Heart left ventricle (tissue), 16 donors: Measurements from ENCODE around the gene HSD3B2. TPM values are rescaled to one million over a fixed set of nuclear protein-coding genes. Genes with fewer than 3 reads are reported as not detected.

Source experiments
- ATAC-seq, 4 donors: fragments of 200-7000 bp; cut with Tn5 transposase; one replicate each; pipeline ENCODE4 v1.9.1; 2020 to 2022; ENCODE audit warnings: moderate library complexity in 4 of 4, mild to moderate bottlenecking in 3 of 4, moderate number of reproducible peaks in 1 of 4
- DNase-seq, 5 donors: peaks; one replicate each; pipeline ENCODE4 v3.0.0-alpha.2; 2020
- H3K27ac ChIP-seq, 12 donors: fragments of 200-600 bp; sonication (generic) in 4 of 12; one replicate each; pipeline versions ENCODE4 v1.5.0 to v1.8.0; 2016 to 2022; ENCODE audit warnings: mild to moderate bottlenecking in 2 of 12
- H3K27me3 ChIP-seq, 9 donors: fragments of 200-600 bp; sonication (generic) in 2 of 9; one replicate each; pipeline versions ENCODE4 v1.5.1 to v1.8.0; 2016 to 2022; ENCODE audit warnings: mild to moderate bottlenecking in 3 of 9
- H3K36me3 ChIP-seq, 9 donors: fragments of 200-600 bp; sonication (generic) in 2 of 9; one replicate each; pipeline versions ENCODE4 v1.5.0 to v1.8.0; 2018 to 2022; ENCODE audit warnings: mild to moderate bottlenecking in 2 of 9
- H3K4me1 ChIP-seq, 12 donors: fragments of 200-600 bp; sonication (generic) in 4 of 12; one replicate each; pipeline versions ENCODE4 v1.5.0 to v1.8.0; 2016 to 2022; ENCODE audit warnings: mild to moderate bottlenecking in 3 of 12
- H3K4me3 ChIP-seq, 12 donors: fragments of 200-600 bp; sonication (generic) in 4 of 12; one replicate each; pipeline versions ENCODE4 v1.5.0 to v1.8.0; 2017 to 2022; ENCODE audit warnings: mild to moderate bottlenecking in 9 of 12, moderate library complexity in 4 of 12
- H3K9me3 ChIP-seq, 12 donors: fragments of 200-600 bp; sonication (generic) in 4 of 12; one replicate each; pipeline versions ENCODE4 v1.5.0 to v1.8.0; 2016 to 2022; ENCODE audit warnings: mild to moderate bottlenecking in 1 of 12
- CTCF ChIP-seq, 12 donors: fragments of 200-600 bp; sonication (generic) in 4 of 12; IDR thresholded peaks; one replicate each; pipeline versions ENCODE4 v1.5.0 to v1.8.0; 2018 to 2022; ENCODE audit warnings: antibody characterized with exemption in 12 of 12, mild to moderate bottlenecking in 5 of 12
- POLR2A ChIP-seq, 2 donors: fragments of 450-650 bp; IDR thresholded peaks; one replicate each; pipeline ENCODE4 v1.6.1; 2017; ENCODE audit warnings: antibody characterized with exemption in 2 of 2, mild to moderate bottlenecking in 2 of 2, moderate library complexity in 2 of 2
- WGBS, 4 donors: extraction: QIAGEN DNeasy Blood & Tissue Kit in 2 of 4; methylation state at CpG; one replicate each; pipeline versions ENCODE4 v1.1.5 to v1.1.7; 2013 to 2018; 5-methylcytosine and 5-hydroxymethylcytosine counted together
- intact Hi-C, 10 donors: fragments of 100-400 bp; cut with DNase I; formaldehyde crosslinking; loops; one replicate each; pipeline versions ENCODE4 v1.11.1 to v1.14.2; 2022
- polyA plus RNA-seq, 2 donors: library from polyadenylated mRNA; stranded (reverse); fragments of 200-250 nt; gene quantifications; one replicate each; pipeline ENCODE4 v1.2.3, GENCODE V29; 2013
- total RNA-seq, 9 donors: library from RNA; depleted of rRNA in 2 of 9; stranded (reverse); fragments of >200 nt in 2 of 9; fragmentation: NEBNext Ultra II Directional in 3 of 9; extraction: Animal tissue kit (Norgen Biotek cat#: 25700) in 3 of 9; gene quantifications; one replicate each; pipeline versions ENCODE4 v1.1.0 to v1.2.4, GENCODE V29; 2016 to 2023
- donor health status: ischemic (EF 13 %, LVEDD 7.1; RV severe dilation, severe dysfunction).
- donor health status: healthy with polysubstance abuse.
- donor health status: DM: no; HTN: yes; CAD: no.
- donor health status: DM: no; HTN: no; CAD: no.
- donor health status: ischemic (EF 25% LVEDD 6.9; RV normal size, moderate dysfunction).
- donor health status: ischemic (EF 25% LVEDD 5.7; RV mildly dilated, moderate dysfunction).
- donor health status: healthy.
- donor health status: DM: yes; HTN: yes; CAD: no.
- donor health status: ischemic (EF 35%, LVEDD 5.7; RV mildly dilated, moderate dysfunction).
- donor health status: nonischemic (EF 11% LVEDD 7.7; RV severe dilation, severe dysfunction).
- donor health status: DM: yes; HTN: yes; CAD: no.
- donor health status: PGD.
- donor health status: ischemic (EF 29% LVEDD 5.4; RV normal size, mild dysfunction).
- donor health status: nonischemic (EF 23%, LVEDD 6.1; RV moderate dilation, normal function).

The HSD3B2 gene
- total and polyA plus RNA-seq, 11 donors: not detected

DNA sequence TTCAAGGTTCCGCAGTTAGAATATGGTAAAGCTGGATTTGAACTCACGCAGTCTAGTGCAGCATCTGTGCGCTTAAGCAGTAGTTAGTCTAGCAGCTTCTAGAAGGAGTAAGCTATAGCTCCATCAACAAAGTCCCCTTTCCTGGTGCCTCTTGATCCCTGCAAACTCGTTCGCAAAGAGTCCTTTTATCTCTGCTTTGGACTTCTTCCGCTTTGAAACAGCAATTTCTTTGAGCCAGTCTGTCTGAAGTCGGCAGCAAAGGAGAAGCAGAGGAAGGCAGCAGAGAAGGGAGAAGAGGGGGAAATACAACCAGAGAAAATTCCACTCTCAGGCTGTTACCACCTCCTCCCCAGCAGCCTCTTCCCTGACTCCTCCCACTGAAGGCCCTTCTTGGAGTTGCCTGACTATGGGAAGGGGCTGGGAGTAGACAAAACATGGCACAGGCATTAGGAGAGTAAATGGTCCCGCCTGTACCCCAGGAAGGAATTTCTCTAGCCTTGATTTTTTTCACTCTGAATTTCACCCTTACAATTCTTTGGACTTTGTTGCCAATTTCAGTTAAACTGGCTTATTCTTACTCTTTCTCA, 25.9 kb downstream of the HSD3B2 start:
- intact Hi-C loops: no loop called here
- WGBS, 4 donors: 59 to 66% (median 62%) methylated on average over 8 of the region's 8 CpGs

DNA sequence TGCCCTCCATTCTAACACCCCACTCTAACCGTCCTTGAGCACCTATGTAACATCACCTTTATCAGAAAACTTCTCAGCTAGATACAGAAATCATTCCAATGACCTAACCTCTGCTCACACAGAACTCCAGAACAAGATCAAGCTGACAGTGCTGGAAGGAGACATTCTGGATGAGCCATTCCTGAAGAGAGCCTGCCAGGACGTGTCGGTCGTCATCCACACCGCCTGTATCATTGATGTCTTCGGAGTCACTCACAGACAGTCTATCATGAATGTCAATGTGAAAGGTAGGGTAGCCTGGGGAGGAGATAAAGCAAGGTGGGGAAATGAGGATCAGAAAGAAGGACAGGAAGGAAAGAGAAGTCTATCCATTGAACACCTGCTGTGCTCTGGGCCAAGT, 27.8 kb downstream of the HSD3B2 start:
- Histone ChIP-seq H3K9me3 (no peaks in the 10 kb centered on the region), H3K27ac (no peak overlapping the region), H3K4me1 (no peaks in the 10 kb centered on the region), H3K4me3 (no peak overlapping the region), H3K36me3 (no peaks in the 10 kb centered on the region), H3K27me3 (peaks cover 0 to 2% (median 0%) of the 10 kb centered on the region in 9 donors)
- TF ChIP-seq CTCF (IDR thresholded peaks at IDR 0.05): no peak
- TF ChIP-seq POLR2A (IDR thresholded peaks at IDR 0.05): no peak
- ATAC-seq: no peak
- 81 to 89% (median 84%) methylated on average over 6 of the region's 6 CpGs for WGBS, 4 donors
- no peak for DNase-seq
- intact Hi-C loops: no loop called here

More for the DNA sequence above, 25.9 kb downstream of the HSD3B2 start:
- Histone ChIP-seq H3K4me3 (no peak overlapping the region), H3K9me3 (no peaks in the 10 kb centered on the region), H3K36me3 (no peaks in the 10 kb centered on the region), H3K27me3 (peaks cover 0 to 2% (median 0%) of the 10 kb centered on the region in 9 donors), H3K4me1 (no peaks in the 10 kb centered on the region), H3K27ac (no peak overlapping the region)
- DNase-seq (no peak), ATAC-seq (no peak)
- TF ChIP-seq POLR2A (IDR thresholded peaks at IDR 0.05) (no peak), CTCF (IDR thresholded peaks at IDR 0.05) (no peak)

DNA sequence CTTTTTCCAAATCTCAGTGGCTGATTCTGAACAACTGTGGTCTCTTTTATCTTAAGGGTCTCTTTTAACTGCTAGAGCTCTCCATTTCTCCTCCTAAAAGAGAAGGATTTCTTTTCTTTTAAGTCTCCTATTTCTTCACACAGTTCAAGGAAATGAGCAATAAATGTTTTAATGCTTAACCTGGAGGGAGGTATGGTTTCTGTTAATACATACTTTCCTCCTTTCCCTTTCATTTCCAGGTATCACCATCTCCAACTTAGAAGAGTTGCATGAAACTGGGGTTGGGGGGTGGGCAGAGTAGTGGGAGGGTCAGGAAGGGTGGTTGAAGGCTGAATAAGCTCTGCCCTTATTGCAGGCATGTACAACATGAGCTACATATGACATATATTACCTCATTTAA, 31.4 kb downstream of the HSD3B2 start:
- Histone ChIP-seq H3K9me3 (no peaks in the 10 kb centered on the region), H3K27me3 (peaks cover 0 to 2% (median 0%) of the 10 kb centered on the region in 9 donors), H3K36me3 (no peaks in the 10 kb centered on the region), H3K4me1 (no peaks in the 10 kb centered on the region), H3K27ac (no peak overlapping the region), H3K4me3 (no peak overlapping the region)
- ATAC-seq: no peak
- DNase-seq: no peak
- no peak for TF ChIP-seq CTCF (IDR thresholded peaks at IDR 0.05)
- TF ChIP-seq POLR2A (IDR thresholded peaks at IDR 0.05): no peak
- intact Hi-C loops: no loop called here

DNA sequence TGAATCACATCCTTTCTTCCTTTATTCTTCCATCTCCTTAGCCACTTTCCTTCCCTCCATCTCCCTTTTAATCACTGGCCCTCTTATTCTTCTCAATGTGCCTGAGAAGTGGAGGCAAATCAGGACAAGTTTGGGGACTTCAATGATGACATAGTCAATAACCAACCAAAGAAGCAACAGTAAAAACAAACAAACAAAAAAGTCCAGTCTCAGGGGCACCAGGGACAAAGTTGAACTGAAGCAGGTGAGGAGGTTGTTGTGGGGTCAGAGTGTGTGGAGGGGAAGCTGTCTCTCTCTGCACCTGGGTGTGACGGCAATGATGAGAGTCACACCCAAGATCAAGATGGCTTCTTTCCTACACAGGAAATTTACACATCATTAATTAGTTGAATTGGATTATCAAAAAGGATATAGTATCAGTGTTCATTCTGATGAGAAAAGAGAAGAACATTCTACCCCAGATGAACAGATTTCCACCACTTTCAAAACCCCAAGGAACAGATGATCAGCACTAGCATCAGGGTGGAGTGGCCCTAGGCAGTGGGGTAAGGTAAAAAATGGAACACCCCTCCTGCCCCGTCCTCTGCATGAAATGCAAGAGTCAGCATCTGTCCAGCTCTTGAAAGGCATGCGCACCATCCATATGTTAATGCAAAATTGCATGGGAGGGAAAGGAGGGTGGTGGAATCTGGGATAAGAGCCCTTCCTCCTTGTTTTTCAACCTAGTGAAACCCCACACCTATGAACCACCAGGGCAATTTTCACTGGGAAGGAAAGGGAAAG, 32.6 kb downstream of the HSD3B2 start:
- Histone ChIP-seq H3K27me3 (peaks cover 0 to 2% (median 0%) of the 10 kb centered on the region in 9 donors), H3K4me3 (no peak overlapping the region), H3K9me3 (no peaks in the 10 kb centered on the region), H3K4me1 (no peaks in the 10 kb centered on the region), H3K27ac (no peak overlapping the region), H3K36me3 (no peaks in the 10 kb centered on the region)
- intact Hi-C loops: no loop called here
- ATAC-seq (no peak), DNase-seq (no peak)
- 86 to 93% (median 91%) methylated on average over 3 of the region's 3 CpGs for WGBS, 4 donors
- TF ChIP-seq POLR2A (IDR thresholded peaks at IDR 0.05): no peak
- TF ChIP-seq CTCF (IDR thresholded peaks at IDR 0.05): no peak
